ENCODE measurements around the gene SLC16A2. TPM values are rescaled to one million over a fixed set of nuclear protein-coding genes. Genes with fewer than 3 reads are reported as not detected.

The SLC16A2 gene
- total and polyA plus RNA-seq, 7 donors: 0.66 to 6.3 (median 2.1) TPM

- no peak for DNase-seq
- WGBS, 3 donors: 81 to 99% (median 95%) methylated on average over 7 of the region's 7 CpGs
- Histone ChIP-seq H3K36me3 (ENCODE audit: insufficient read depth in 1 of 2, low read depth in 1 of 2) (no peaks in the 10 kb centered on the region), H3K27ac (no peak overlapping the region), H3K27me3 (ENCODE audit: insufficient read depth in 3 of 3, low read length in 2 of 3) (peaks cover 0 to 17% (median 0%) of the 10 kb centered on the region in 3 donors), H3K4me1 (no peaks in the 10 kb centered on the region), H3K4me3 (no peak overlapping the region), H3K9me3 (no peaks in the 10 kb centered on the region)
- no peak for ATAC-seq
- TF ChIP-seq CTCF (IDR thresholded peaks at IDR 0.05): no peak
- intact Hi-C loops (cut with DNase I): loop anchor here in 1 of 2 donors (5.0 kb wide), 1 partner anchor 109 kb away; the partner anchor contains the start of gene SLC16A2
Measured at GRCh38 chrX:74531081-74531480, 109.8 kb downstream of the SLC16A2 start.

GRCh38 chrX:74534569-74535038 is 113.3 kb downstream of the SLC16A2 start:
- no peak for TF ChIP-seq CTCF (IDR thresholded peaks at IDR 0.05)
- Histone ChIP-seq H3K27me3 (ENCODE audit: insufficient read depth in 3 of 3, low read length in 2 of 3) (peaks cover 0 to 28% (median 0%) of the 10 kb centered on the region in 3 donors), H3K4me3 (peak overlapping the region; percentile 72), H3K27ac (peak overlapping the region; percentile 92), H3K9me3 (no peaks in the 10 kb centered on the region), H3K36me3 (ENCODE audit: insufficient read depth in 1 of 2, low read depth in 1 of 2) (no peaks in the 10 kb centered on the region), H3K4me1 (no peaks in the 10 kb centered on the region)
- DNase-seq (no peak), ATAC-seq (no peak)
- intact Hi-C loops (cut with DNase I): loop anchor here in 1 of 2 donors (5.0 kb wide), 1 partner anchor 112 kb away; the partner anchor contains the start of gene SLC16A2
- WGBS, 3 donors: 83 to 100% (median 86%) methylated on average over 1 to 2 of the region's 2 CpGs

GRCh38 chrX:74535086-74535407 is 113.8 kb downstream of the SLC16A2 start:
- DNase-seq (no peak), ATAC-seq (peak in 2 of 4 donors; percentile 3 to 11)
- intact Hi-C loops (cut with DNase I): no loop called here
- Histone ChIP-seq H3K36me3 (ENCODE audit: insufficient read depth in 1 of 2, low read depth in 1 of 2) (no peaks in the 10 kb centered on the region), H3K4me3 (peak overlapping the region; percentile 72), H3K27ac (peak overlapping the region; percentile 92), H3K4me1 (no peaks in the 10 kb centered on the region), H3K27me3 (ENCODE audit: insufficient read depth in 3 of 3, low read length in 2 of 3) (peaks cover 0 to 28% (median 0%) of the 10 kb centered on the region in 3 donors), H3K9me3 (no peaks in the 10 kb centered on the region)
- TF ChIP-seq CTCF (IDR thresholded peaks at IDR 0.05): no peak
- 15 to 21% (median 18%) methylated on average over 5 of the region's 5 CpGs for WGBS, 3 donors

- peak; percentile 77 to 92 for DNase-seq
- Histone ChIP-seq H3K27ac (peak overlapping the region; percentile 92), H3K27me3 (ENCODE audit: insufficient read depth in 3 of 3, low read length in 2 of 3) (peaks cover 0 to 28% (median 0%) of the 10 kb centered on the region in 3 donors), H3K36me3 (ENCODE audit: insufficient read depth in 1 of 2, low read depth in 1 of 2) (no peaks in the 10 kb centered on the region), H3K4me1 (no peaks in the 10 kb centered on the region), H3K4me3 (peak overlapping the region; percentile 72), H3K9me3 (no peaks in the 10 kb centered on the region)
- intact Hi-C loops (cut with DNase I): no loop called here
- WGBS, 3 donors: 0 to 28% (median 1%) methylated on average over 20 to 37 of the region's 37 CpGs
- TF ChIP-seq CTCF (IDR thresholded peaks at IDR 0.05): peak; percentile 32
- ATAC-seq: peak; percentile 91 to 94 (median 92)
Measured at GRCh38 chrX:74535408-74536151, 114.3 kb downstream of the SLC16A2 start.

Data from psoas muscle (tissue), 8 donors.